HL-60 (cell line): ENCODE measurements around the gene HNRNPA3.

ENCODE experiments used
- GABPA ChIP-seq: IDR thresholded peaks from 2 replicates; pipeline ENCODE4 v1.6.1; 2012; ENCODE audit warnings: low read depth
- POLR2AphosphoS5 ChIP-seq: IDR thresholded peaks from 2 replicates; pipeline ENCODE4 v1.6.1; 2012; ENCODE audit warnings: low read depth
- SPI1 ChIP-seq: IDR thresholded peaks from 2 replicates; pipeline ENCODE4 v1.6.1; 2012; ENCODE audit warnings: low read depth, mild to moderate bottlenecking, borderline replicate concordance
- TF ChIP-seq, protein P1 (sequence below): IDR thresholded peaks from one replicate; pipeline ENCODE4 v1.5.1; 2011; ENCODE audit warnings: low read length, control low read depth, inconsistent platforms; ENCODE audit not compliant: insufficient read depth
- TF ChIP-seq, protein P2 (sequence below): IDR thresholded peaks from 2 replicates; pipeline ENCODE4 v1.6.1; 2012; ENCODE audit warnings: low read depth; ENCODE audit not compliant: insufficient replicate concordance

DNA sequence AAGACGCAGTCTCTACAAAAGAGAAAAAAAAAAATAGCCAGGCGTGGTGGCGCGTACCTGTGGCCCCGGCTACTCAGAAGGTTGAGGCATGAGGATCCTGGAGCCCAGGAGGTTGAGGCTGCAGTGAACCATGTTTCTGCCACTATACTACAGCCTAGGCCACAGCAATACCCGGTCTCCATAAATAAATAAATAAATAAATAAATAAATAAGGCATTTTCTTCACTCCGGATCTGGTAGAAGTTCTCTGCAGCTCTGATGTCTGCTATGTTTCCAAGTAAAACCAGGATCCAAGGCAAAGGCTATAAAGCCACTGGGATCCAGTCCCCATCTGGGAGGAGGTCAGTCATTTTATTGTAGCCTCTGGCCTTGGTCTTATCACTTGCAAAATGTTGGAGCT, 36.4 kb downstream of the HNRNPA3 start:
- TF ChIP-seq, protein P1, sequence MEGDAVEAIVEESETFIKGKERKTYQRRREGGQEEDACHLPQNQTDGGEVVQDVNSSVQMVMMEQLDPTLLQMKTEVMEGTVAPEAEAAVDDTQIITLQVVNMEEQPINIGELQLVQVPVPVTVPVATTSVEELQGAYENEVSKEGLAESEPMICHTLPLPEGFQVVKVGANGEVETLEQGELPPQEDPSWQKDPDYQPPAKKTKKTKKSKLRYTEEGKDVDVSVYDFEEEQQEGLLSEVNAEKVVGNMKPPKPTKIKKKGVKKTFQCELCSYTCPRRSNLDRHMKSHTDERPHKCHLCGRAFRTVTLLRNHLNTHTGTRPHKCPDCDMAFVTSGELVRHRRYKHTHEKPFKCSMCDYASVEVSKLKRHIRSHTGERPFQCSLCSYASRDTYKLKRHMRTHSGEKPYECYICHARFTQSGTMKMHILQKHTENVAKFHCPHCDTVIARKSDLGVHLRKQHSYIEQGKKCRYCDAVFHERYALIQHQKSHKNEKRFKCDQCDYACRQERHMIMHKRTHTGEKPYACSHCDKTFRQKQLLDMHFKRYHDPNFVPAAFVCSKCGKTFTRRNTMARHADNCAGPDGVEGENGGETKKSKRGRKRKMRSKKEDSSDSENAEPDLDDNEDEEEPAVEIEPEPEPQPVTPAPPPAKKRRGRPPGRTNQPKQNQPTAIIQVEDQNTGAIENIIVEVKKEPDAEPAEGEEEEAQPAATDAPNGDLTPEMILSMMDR, result no peak
- TF ChIP-seq POLR2AphosphoS5, result no peak
- TF ChIP-seq, protein P2, sequence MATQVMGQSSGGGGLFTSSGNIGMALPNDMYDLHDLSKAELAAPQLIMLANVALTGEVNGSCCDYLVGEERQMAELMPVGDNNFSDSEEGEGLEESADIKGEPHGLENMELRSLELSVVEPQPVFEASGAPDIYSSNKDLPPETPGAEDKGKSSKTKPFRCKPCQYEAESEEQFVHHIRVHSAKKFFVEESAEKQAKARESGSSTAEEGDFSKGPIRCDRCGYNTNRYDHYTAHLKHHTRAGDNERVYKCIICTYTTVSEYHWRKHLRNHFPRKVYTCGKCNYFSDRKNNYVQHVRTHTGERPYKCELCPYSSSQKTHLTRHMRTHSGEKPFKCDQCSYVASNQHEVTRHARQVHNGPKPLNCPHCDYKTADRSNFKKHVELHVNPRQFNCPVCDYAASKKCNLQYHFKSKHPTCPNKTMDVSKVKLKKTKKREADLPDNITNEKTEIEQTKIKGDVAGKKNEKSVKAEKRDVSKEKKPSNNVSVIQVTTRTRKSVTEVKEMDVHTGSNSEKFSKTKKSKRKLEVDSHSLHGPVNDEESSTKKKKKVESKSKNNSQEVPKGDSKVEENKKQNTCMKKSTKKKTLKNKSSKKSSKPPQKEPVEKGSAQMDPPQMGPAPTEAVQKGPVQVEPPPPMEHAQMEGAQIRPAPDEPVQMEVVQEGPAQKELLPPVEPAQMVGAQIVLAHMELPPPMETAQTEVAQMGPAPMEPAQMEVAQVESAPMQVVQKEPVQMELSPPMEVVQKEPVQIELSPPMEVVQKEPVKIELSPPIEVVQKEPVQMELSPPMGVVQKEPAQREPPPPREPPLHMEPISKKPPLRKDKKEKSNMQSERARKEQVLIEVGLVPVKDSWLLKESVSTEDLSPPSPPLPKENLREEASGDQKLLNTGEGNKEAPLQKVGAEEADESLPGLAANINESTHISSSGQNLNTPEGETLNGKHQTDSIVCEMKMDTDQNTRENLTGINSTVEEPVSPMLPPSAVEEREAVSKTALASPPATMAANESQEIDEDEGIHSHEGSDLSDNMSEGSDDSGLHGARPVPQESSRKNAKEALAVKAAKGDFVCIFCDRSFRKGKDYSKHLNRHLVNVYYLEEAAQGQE, result no peak
- TF ChIP-seq GABPA, result no peak
- TF ChIP-seq SPI1, result no peak
